BLaER1 treated with 17β-estradiol and CSF1 and Interleukin-3, amounts not matched to agents 10 nM and 100 nM (cell line): ENCODE results near the gene IFNL2.
"Not testable (repeated sequence)": the region's sequence is repeated elsewhere in the genome, so short reads cannot be mapped to it uniquely, and the experiment has no call there.

Experiments
- H3K27ac ChIP-seq, 11 experiments: shearing (Covaris generic); formaldehyde crosslinking; 2 replicates each; pipeline ENCODE4 v1.8.1; 2022
- H3K27me3 ChIP-seq, 11 experiments: shearing (Covaris generic); formaldehyde crosslinking; 2 replicates each; pipeline ENCODE4 v1.8.1; 2022
- H3K36me3 ChIP-seq, 11 experiments: shearing (Covaris generic); formaldehyde crosslinking; 2 replicates each; pipeline ENCODE4 v1.8.1; 2022
- H3K4me1 ChIP-seq, 10 experiments: shearing (Covaris generic); formaldehyde crosslinking; 2 replicates each; pipeline ENCODE4 v1.8.1; 2022
- H3K4me2 ChIP-seq, 11 experiments: shearing (Covaris generic); formaldehyde crosslinking; 2 replicates each; pipeline ENCODE4 v1.8.1; 2022
- H3K4me3 ChIP-seq, 10 experiments: shearing (Covaris generic); formaldehyde crosslinking; 2 replicates each; pipeline ENCODE4 v1.8.1; 2022
- H3K9ac ChIP-seq, 11 experiments: shearing (Covaris generic); formaldehyde crosslinking; 2 replicates each; pipeline ENCODE4 v1.8.1; 2022
- H3K9me3 ChIP-seq, 11 experiments: shearing (Covaris generic); formaldehyde crosslinking; replicated peaks in 1 of 11; 2 replicates each; pipeline ENCODE4 v1.8.1; 2022
- H4K20me1 ChIP-seq, 11 experiments: shearing (Covaris generic); formaldehyde crosslinking; 2 replicates each; pipeline ENCODE4 v1.8.1; 2022
- Cebpa-rat ChIP-seq, 11 experiments: shearing (Covaris generic); IDR thresholded peaks; 2 replicates each; pipeline ENCODE4 v1.8.1; 2022

IFNL2 gene

GRCh38 chr19:39263912-39264305 is 4.3 kb upstream of the IFNL2 start:
- Histone ChIP-seq H3K27me3 (peaks cover 3 to 21% (median 11%) of the 10 kb centered on the region in 11 experiments; a peak in 15 of 22 replicates), H3K4me2 (peak overlapping the region in 8 of 11 experiments; percentile 34 to 71 (median 56); a peak in 15 of 22 replicates)

GRCh38 chr19:39264306-39265290 is 3.6 kb upstream of the IFNL2 start:
- TF ChIP-seq Cebpa-rat (IDR thresholded peaks at IDR 0.05), result no peak
- Histone ChIP-seq H3K4me2 (peak overlapping the region in 8 of 11 experiments; percentile 34 to 71 (median 56); a peak in 15 of 22 replicates), H3K36me3 (no peaks in the 10 kb centered on the region), H3K9me3 (peaks cover 10 to 16% (median 12%) of the 10 kb centered on the region in 11 experiments; a peak in 20 of 22 replicates), H3K9ac (no peak overlapping the region), H4K20me1 (no peaks in the 10 kb centered on the region), H3K4me1 (peaks cover 0 to 41% (median 28%) of the 10 kb centered on the region in 10 experiments; a peak in 14 of 20 replicates), H3K27ac (no peak overlapping the region), H3K27me3 (peaks cover 3 to 21% (median 11%) of the 10 kb centered on the region in 11 experiments; a peak in 15 of 22 replicates), H3K4me3 (no peak overlapping the region)

More at GRCh38 chr19:39263912-39264305, 4.3 kb upstream of the IFNL2 start:
- Histone ChIP-seq H3K9ac (no peak overlapping the region), H3K9me3 (peaks cover 10 to 16% (median 12%) of the 10 kb centered on the region in 11 experiments; a peak in 20 of 22 replicates), H3K4me1 (peaks cover 0 to 41% (median 28%) of the 10 kb centered on the region in 10 experiments; a peak in 14 of 20 replicates), H4K20me1 (no peaks in the 10 kb centered on the region), H3K4me3 (no peak overlapping the region), H3K36me3 (no peaks in the 10 kb centered on the region), H3K27ac (no peak overlapping the region)
- no peak for TF ChIP-seq Cebpa-rat (IDR thresholded peaks at IDR 0.05)

- peak overlapping the region in 6 of 11 experiments; percentile 0 to 47 (median 22); a peak in 9 of 22 replicates for H3K4me2 ChIP-seq
- no peak for TF ChIP-seq Cebpa-rat (IDR thresholded peaks at IDR 0.05)
- H3K9me3 ChIP-seq, result peaks cover 10 to 16% (median 12%) of the 10 kb centered on the region in 11 experiments; a peak in 20 of 22 replicates
- no peaks in the 10 kb centered on the region for H3K36me3 ChIP-seq
- peaks cover 3 to 21% (median 11%) of the 10 kb centered on the region in 11 experiments; a peak in 15 of 22 replicates for H3K27me3 ChIP-seq
- no peak overlapping the region for H3K4me3 ChIP-seq
- H3K9ac ChIP-seq, result no peak overlapping the region
- H4K20me1 ChIP-seq, result no peaks in the 10 kb centered on the region
- peaks cover 0 to 49% (median 30%) of the 10 kb centered on the region in 10 experiments; a peak in 14 of 20 replicates for H3K4me1 ChIP-seq
- H3K27ac ChIP-seq, result no peak overlapping the region
Observed at GRCh38 chr19:39265321-39265916, 2.8 kb upstream of the IFNL2 start.

GRCh38 chr19:39268531-39269223 is 481 bp downstream of the IFNL2 start:
- H3K4me3 ChIP-seq, H3K4me2 ChIP-seq, H3K9ac ChIP-seq, H3K27ac ChIP-seq, H3K36me3 ChIP-seq, H4K20me1 ChIP-seq: not testable (repeated sequence)
- Histone ChIP-seq H3K4me1 (peaks cover 0 to 31% (median 14%) of the 10 kb centered on the region in 10 experiments; a peak in 14 of 20 replicates), H3K27me3 (peaks cover 3 to 12% (median 9%) of the 10 kb centered on the region in 11 experiments; a peak in 15 of 22 replicates), H3K9me3 (peaks cover 10 to 16% (median 12%) of the 10 kb centered on the region in 11 experiments; a peak in 20 of 22 replicates)

- not testable (repeated sequence) for H3K36me3 ChIP-seq, H3K27me3 ChIP-seq, H3K4me3 ChIP-seq, H3K9ac ChIP-seq, H3K4me2 ChIP-seq, H4K20me1 ChIP-seq, H3K27ac ChIP-seq
- Histone ChIP-seq H3K9me3 (peaks cover 8 to 12% (median 10%) of the 10 kb centered on the region in 11 experiments; a peak in 20 of 22 replicates), H3K4me1 (peaks cover 0 to 24% (median 7%) of the 10 kb centered on the region in 10 experiments; a peak in 12 of 20 replicates)
Observed at GRCh38 chr19:39269369-39269768, 1.2 kb downstream of the IFNL2 start.

- Histone ChIP-seq H3K36me3 (no peaks in the 10 kb centered on the region), H3K9ac (no peak overlapping the region), H3K4me2 (peak overlapping the region in 3 of 11 experiments; percentile 2 to 37 (median 2); a peak in 4 of 22 replicates), H3K4me3 (no peak overlapping the region), H3K27ac (no peak overlapping the region), H3K4me1 (peaks cover 0 to 15% (median 5%) of the 10 kb centered on the region in 10 experiments; a peak in 9 of 20 replicates), H3K9me3 (peaks cover 0 to 3% (median 1%) of the 10 kb centered on the region in 11 experiments; a peak in 10 of 22 replicates), H4K20me1 (no peaks in the 10 kb centered on the region), H3K27me3 (no peaks in the 10 kb centered on the region)
- TF ChIP-seq Cebpa-rat (IDR thresholded peaks at IDR 0.05), result no peak
Observed at GRCh38 chr19:39270036-39270871, 2.1 kb downstream of the IFNL2 start.

- H3K4me3 ChIP-seq, H4K20me1 ChIP-seq, H3K27me3 ChIP-seq, H3K36me3 ChIP-seq, H3K27ac ChIP-seq, H3K9me3 ChIP-seq, H3K4me1 ChIP-seq, H3K4me2 ChIP-seq, H3K9ac ChIP-seq: not testable (repeated sequence)
Observed at GRCh38 chr19:39273859-39274258, 5.7 kb downstream of the IFNL2 start.

GRCh38 chr19:39275578-39275977 is 7.4 kb downstream of the IFNL2 start:
- no peaks in the 10 kb centered on the region for H3K4me1 ChIP-seq
- H3K4me2 ChIP-seq, result no peak overlapping the region
- H3K4me3 ChIP-seq, result no peak overlapping the region
- no peaks in the 10 kb centered on the region for H3K27me3 ChIP-seq
- H3K9me3 ChIP-seq, result no peaks in the 10 kb centered on the region
- H3K36me3 ChIP-seq, result no peaks in the 10 kb centered on the region
- no peak for TF ChIP-seq Cebpa-rat (IDR thresholded peaks at IDR 0.05)
- no peak overlapping the region for H3K9ac ChIP-seq
- no peak overlapping the region for H3K27ac ChIP-seq
- no peaks in the 10 kb centered on the region for H4K20me1 ChIP-seq
